Measurements from ENCODE around the gene ARG2. TPM values are rescaled to one million over a fixed set of nuclear protein-coding genes. Genes with fewer than 3 reads are reported as not detected.

Gene ARG2
- total RNA-seq, 2 donors from 2014 or later: 2.8 to 12.5 TPM

GRCh38 chr14:67602995-67603545 is 16.6 kb upstream of the ARG2 start:
- H3K9me3 ChIP-seq: no peaks in the 10 kb centered on the region
- no peak for TF ChIP-seq CTCF (IDR thresholded peaks at IDR 0.05)
- H3K27me3 ChIP-seq (replicated peaks; ENCODE audit: insufficient read depth): no peaks in the 10 kb centered on the region
- H3K27ac ChIP-seq: no peak overlapping the region
- DNase-seq (ENCODE audit: low spot score) (no peak), ATAC-seq (ENCODE audit: insufficient number of reproducible peaks, low FRiP score, low read depth) (no peak)
- no peaks in the 10 kb centered on the region for H3K36me3 ChIP-seq
- no peak overlapping the region for H3K4me3 ChIP-seq
- H3K4me1 ChIP-seq (ENCODE audit: control insufficient read depth in 1 of 2, low read depth in 2 of 2): peaks cover 0 to 16% of the 10 kb centered on the region in 2 donors

DNA sequence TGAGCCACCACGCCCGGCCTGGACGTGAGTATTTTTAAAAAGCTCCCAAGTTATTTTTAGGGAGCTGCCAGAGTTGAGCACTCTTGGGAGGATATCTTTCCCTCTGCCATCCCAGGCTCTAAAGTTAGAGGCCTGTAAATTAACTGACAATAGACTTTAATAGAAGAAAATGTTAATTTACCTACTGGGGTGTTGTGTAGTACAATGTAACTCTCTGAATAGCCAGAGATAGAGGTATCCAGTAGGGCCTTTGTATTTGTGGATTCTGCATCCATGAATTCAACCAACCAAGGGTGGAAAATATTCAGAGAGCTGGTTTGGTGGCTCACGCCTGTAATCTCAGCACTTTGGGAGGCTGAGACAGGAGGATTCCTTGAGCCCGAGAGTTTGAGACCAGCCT is 12.1 kb upstream of the ARG2 start:
- no peaks in the 10 kb centered on the region for H3K36me3 ChIP-seq
- TF ChIP-seq CTCF (IDR thresholded peaks at IDR 0.05): no peak
- H3K27me3 ChIP-seq (replicated peaks; ENCODE audit: insufficient read depth): no peaks in the 10 kb centered on the region
- H3K4me3 ChIP-seq: no peak overlapping the region
- no peaks in the 10 kb centered on the region for H3K4me1 ChIP-seq (ENCODE audit: control insufficient read depth in 1 of 2, low read depth in 2 of 2)
- no peak for ATAC-seq (ENCODE audit: insufficient number of reproducible peaks, low FRiP score, low read depth)
- H3K27ac ChIP-seq: no peak overlapping the region
- no peaks in the 10 kb centered on the region for H3K9me3 ChIP-seq
- no peak for DNase-seq (ENCODE audit: low spot score)

- H3K4me1 ChIP-seq (ENCODE audit: control insufficient read depth in 1 of 2, low read depth in 2 of 2): no peaks in the 10 kb centered on the region
- no peak for TF ChIP-seq CTCF (IDR thresholded peaks at IDR 0.05)
- ATAC-seq (ENCODE audit: insufficient number of reproducible peaks, low FRiP score, low read depth) (no peak), DNase-seq (ENCODE audit: low spot score) (no peak)
- H3K9me3 ChIP-seq: no peaks in the 10 kb centered on the region
- H3K27me3 ChIP-seq (replicated peaks; ENCODE audit: insufficient read depth): no peaks in the 10 kb centered on the region
- H3K4me3 ChIP-seq: no peak overlapping the region
- no peak overlapping the region for H3K27ac ChIP-seq
- H3K36me3 ChIP-seq: no peaks in the 10 kb centered on the region
Measured at GRCh38 chr14:67609642-67610310, 9.9 kb upstream of the ARG2 start.

GRCh38 chr14:67610491-67610890 is 9.2 kb upstream of the ARG2 start:
- no peaks in the 10 kb centered on the region for H3K27me3 ChIP-seq (replicated peaks; ENCODE audit: insufficient read depth)
- DNase-seq (ENCODE audit: low spot score) (no peak), ATAC-seq (ENCODE audit: insufficient number of reproducible peaks, low FRiP score, low read depth) (no peak)
- no peak for TF ChIP-seq CTCF (IDR thresholded peaks at IDR 0.05)
- no peaks in the 10 kb centered on the region for H3K4me1 ChIP-seq (ENCODE audit: control insufficient read depth in 1 of 2, low read depth in 2 of 2)
- no peaks in the 10 kb centered on the region for H3K36me3 ChIP-seq
- H3K27ac ChIP-seq: no peak overlapping the region
- no peak overlapping the region for H3K4me3 ChIP-seq
- no peaks in the 10 kb centered on the region for H3K9me3 ChIP-seq

DNA sequence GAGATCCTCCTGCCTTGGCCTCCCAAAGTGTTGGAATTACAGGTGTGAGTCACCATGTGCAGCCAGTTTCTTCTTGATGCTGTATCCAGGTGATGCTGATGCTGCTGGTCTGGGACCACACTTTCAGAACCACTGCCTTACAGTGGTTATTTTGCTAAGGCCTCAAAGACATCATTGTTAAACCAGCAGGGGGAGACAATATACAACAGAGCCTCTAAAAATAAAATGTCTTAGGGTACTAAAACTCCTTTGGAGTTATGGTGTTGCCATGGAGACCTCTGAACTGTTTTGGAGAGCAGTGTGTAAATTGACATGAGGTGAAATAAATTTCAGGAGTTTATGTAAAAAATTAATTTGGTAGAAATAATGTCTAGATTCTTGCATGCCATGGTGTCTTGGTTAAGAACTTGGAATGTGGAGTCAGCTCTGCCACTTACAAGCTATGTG is 1.1 kb upstream of the ARG2 start:
- H3K27ac ChIP-seq: peak overlapping the region in 1 of 2 donors; percentile 84

More for the DNA sequence above, 1.1 kb upstream of the ARG2 start:
- peaks cover 16 to 36% of the 10 kb centered on the region in 2 donors for H3K4me1 ChIP-seq (ENCODE audit: control insufficient read depth in 1 of 2, low read depth in 2 of 2)
- TF ChIP-seq CTCF (IDR thresholded peaks at IDR 0.05): peak; percentile 71
- H3K4me3 ChIP-seq: peak overlapping the region; percentile 84
- no peaks in the 10 kb centered on the region for H3K27me3 ChIP-seq (replicated peaks; ENCODE audit: insufficient read depth)
- ATAC-seq (ENCODE audit: insufficient number of reproducible peaks, low FRiP score, low read depth): peak; percentile 54
- H3K9me3 ChIP-seq: no peaks in the 10 kb centered on the region
- no peak for DNase-seq (ENCODE audit: low spot score)
- H3K36me3 ChIP-seq: no peaks in the 10 kb centered on the region
